Sigmoid colon (tissue), 4 donors: ENCODE measurements around the gene ST6GALNAC2.

Experiments
- CTCF ChIP-seq, 4 experiments: fragments of 450-650 bp in 3 of 4; fragments of 200-600 bp in 1 of 4; IDR thresholded peaks; one replicate each; pipeline ENCODE4 v1.5.1; 2016 to 2019; ENCODE audit warnings: antibody characterized with exemption in 4 of 4, mild to moderate bottlenecking in 3 of 4, moderate library complexity in 2 of 4
- EP300 ChIP-seq, 4 donors: sonication (generic); formaldehyde crosslinking; IDR thresholded peaks; one replicate each; pipeline ENCODE4 v1.6.1; 2017; ENCODE audit warnings: antibody characterized with exemption in 4 of 4
- POLR2AphosphoS5 ChIP-seq, 4 donors: sonication (generic); formaldehyde crosslinking; IDR thresholded peaks; one replicate each; pipeline ENCODE4 v1.6.1; 2017; ENCODE audit warnings: antibody characterized with exemption in 4 of 4

GRCh38 chr17:76612977-76613851 lies 27.6 kb upstream of the ST6GALNAC2 start:
- TF ChIP-seq CTCF (IDR thresholded peaks at IDR 0.05) (no peak), EP300 (IDR thresholded peaks at IDR 0.05) (no peak), POLR2AphosphoS5 (IDR thresholded peaks at IDR 0.05) (no peak)
